Stimulated activated CD8-positive, alpha-beta memory T cell treated with anti-CD3 and anti-CD28 coated beads, Interleukin-7, amount 100 ng/mL, for 1 hour (primary cell): ENCODE results near the gene RNF44.
"Not testable (repeated sequence)": the region's sequence is repeated elsewhere in the genome, so short reads cannot be mapped to it uniquely, and the experiment has no call there.

Experiments used
- DNase-seq, 2 donors: peaks; one replicate each; pipeline ENCODE4 v3.0.0-alpha.2; 2020; ENCODE audit warnings: low read depth in 2 of 2

RNF44 gene

GRCh38 chr5:176519810-176520720 lies 17.1 kb downstream of the RNF44 start:
- no peak for DNase-seq

GRCh38 chr5:176517053-176517661 lies 20.0 kb downstream of the RNF44 start:
- DNase-seq: no peak

- DNase-seq: no peak
Observed at GRCh38 chr5:176515396-176515795, 21.8 kb downstream of the RNF44 start.

GRCh38 chr5:176514244-176514950 lies 22.8 kb downstream of the RNF44 start:
- DNase-seq: no peak

- no peak for DNase-seq
Observed at GRCh38 chr5:176513788-176514187, 23.4 kb downstream of the RNF44 start.

GRCh38 chr5:176508603-176509002 lies 28.6 kb downstream of the RNF44 start:
- no peak for DNase-seq

- DNase-seq: no peak
Observed at GRCh38 chr5:176507911-176508310, 29.3 kb downstream of the RNF44 start.

- no peak for DNase-seq
Observed at GRCh38 chr5:176503496-176503895, 33.7 kb downstream of the RNF44 start.

GRCh38 chr5:176501333-176501732 lies 35.9 kb downstream of the RNF44 start:
- no peak for DNase-seq

GRCh38 chr5:176500511-176500910 lies 36.7 kb downstream of the RNF44 start:
- DNase-seq: no peak

GRCh38 chr5:176499273-176499672 lies 37.9 kb downstream of the RNF44 start:
- no peak for DNase-seq

- DNase-seq: no peak
Observed at GRCh38 chr5:176497852-176498251, 39.4 kb downstream of the RNF44 start.

GRCh38 chr5:176492431-176492830 lies 44.8 kb downstream of the RNF44 start:
- DNase-seq: no peak

GRCh38 chr5:176491901-176492300 lies 45.3 kb downstream of the RNF44 start:
- no peak for DNase-seq

GRCh38 chr5:176491101-176491502 lies 46.1 kb downstream of the RNF44 start:
- DNase-seq: no peak

- DNase-seq: no peak
Observed at GRCh38 chr5:176490301-176490700, 46.9 kb downstream of the RNF44 start.

GRCh38 chr5:176489077-176489476 lies 48.1 kb downstream of the RNF44 start:
- DNase-seq: no peak

- DNase-seq: not testable (repeated sequence)
Observed at GRCh38 chr5:176487160-176487559, 50.0 kb downstream of the RNF44 start.

GRCh38 chr5:176486189-176486757 lies 50.9 kb downstream of the RNF44 start:
- DNase-seq: no peak

GRCh38 chr5:176485176-176485575 lies 52.0 kb downstream of the RNF44 start:
- no peak for DNase-seq

- no peak for DNase-seq
Observed at GRCh38 chr5:176481711-176482110, 55.5 kb downstream of the RNF44 start.
